Measurements from ENCODE around the gene ANXA4. TPM values are rescaled to one million over a fixed set of nuclear protein-coding genes. Genes with fewer than 3 reads are reported as not detected.

ANXA4 gene
- total and polyA plus RNA-seq, 2 of the 13 experiments (the other 11 are each of a cell fraction or from before 2014, with no cell fraction given): 155 to 168 TPM

GRCh38 chr2:69776886-69777785, 35.2 kb downstream of the ANXA4 start (continued):
- TF ChIP-seq SRSF4 (IDR thresholded peaks at IDR 0.05; ENCODE audit: low read depth, low read length, poor library complexity, severe bottlenecking) (no peak), ZBTB49 (CRISPR knock-in tag; IDR thresholded peaks at IDR 0.05; ENCODE audit: borderline replicate concordance) (no peak), PRPF4 (IDR thresholded peaks at IDR 0.05; ENCODE audit: low read depth, low read length, poor library complexity, severe bottlenecking) (no peak), HNRNPH1 (optimal IDR thresholded peaks at IDR 0.05; ENCODE audit: low read depth, low read length) (no peak), FUBP1 (CRISPR knock-in tag; IDR thresholded peaks at IDR 0.05; ENCODE audit: borderline replicate concordance) (no peak), PPARG (CRISPR knock-in tag; conservative IDR thresholded peaks at IDR 0.05) (no peak), NFE2L2 (IDR thresholded peaks at IDR 0.05; ENCODE audit: low read length) (no peak), ZBTB37 (CRISPR knock-in tag; IDR thresholded peaks at IDR 0.05) (no peak), POLR2G (IDR thresholded peaks at IDR 0.05; ENCODE audit: low read depth, low read length) (0 out of 2 replicates have a peak, but pooled peaks have one; percentile 28), ZNF432 (CRISPR knock-in tag; IDR thresholded peaks at IDR 0.05; ENCODE audit: borderline replicate concordance) (no peak), FOSL2 (CRISPR knock-in tag; IDR thresholded peaks at IDR 0.05) (no peak), DNMT3B (CRISPR knock-in tag; conservative IDR thresholded peaks at IDR 0.05) (no peak), ZNF780A (CRISPR knock-in tag; IDR thresholded peaks at IDR 0.05) (no peak), SMAD9 (CRISPR knock-in tag; IDR thresholded peaks at IDR 0.05) (no peak), MEF2D (CRISPR knock-in tag; IDR thresholded peaks at IDR 0.05) (no peak), ZNF451 (CRISPR knock-in tag; IDR thresholded peaks at IDR 0.05) (no peak)

Measured in HepG2 (cell line).